SK-N-SH treated with all-trans-retinoic acid at 6 μM for 48 hours (cell line): ENCODE data around the gene PARVB.

Experiments used
- ATAC-seq: fragments of 200-7000 bp; cut with Tn5 transposase; 3 replicates; pipeline ENCODE4 v1.9.1; 2020; ENCODE audit warnings: mild to moderate bottlenecking, moderate library complexity
- ARNTL ChIP-seq: fragments of 450-650 bp; formaldehyde crosslinking; IDR thresholded peaks from 2 replicates; pipeline ENCODE4 v1.5.0; 2020; ENCODE audit warnings: low read depth, mild to moderate bottlenecking, moderate library complexity, borderline replicate concordance
- BACH2 ChIP-seq: fragments of 250-450 bp; sonication (Bioruptor Pico); IDR thresholded peaks from 2 replicates; pipeline ENCODE4 v1.9.0; 2021; ENCODE audit warnings: mild to moderate bottlenecking, borderline replicate concordance
- CSDC2 ChIP-seq: fragments of 250-450 bp; sonication (Bioruptor Pico); IDR thresholded peaks from 2 replicates; pipeline ENCODE4 v1.5.0; 2020; ENCODE audit warnings: mild to moderate bottlenecking, moderate library complexity
- CSRNP3 ChIP-seq: fragments of 250-450 bp; sonication (Bioruptor Pico); IDR thresholded peaks from 2 replicates; pipeline ENCODE4 v1.5.1; 2021; ENCODE audit warnings: mild to moderate bottlenecking, moderate library complexity
- ESRRG ChIP-seq: fragments of 250-450 bp; sonication (Bioruptor Pico); IDR thresholded peaks from 2 replicates; pipeline ENCODE4 v1.6.1; 2021; ENCODE audit warnings: mild to moderate bottlenecking
- GLIS3 ChIP-seq: fragments of 250-450 bp; sonication (Bioruptor Pico); IDR thresholded peaks from 2 replicates; pipeline ENCODE4 v1.5.0; 2020; ENCODE audit warnings: mild to moderate bottlenecking, moderate library complexity
- ISL1 ChIP-seq: fragments of 250-450 bp; sonication (Bioruptor Pico); IDR thresholded peaks from 2 replicates; pipeline ENCODE4 v2.1.2; 2022; ENCODE audit warnings: mild to moderate bottlenecking, moderate library complexity
- OSR1 ChIP-seq: fragments of 250-450 bp; sonication (Bioruptor Pico); IDR thresholded peaks from 2 replicates; pipeline ENCODE4 v1.8.0; 2022; ENCODE audit warnings: moderate library complexity, mild to moderate bottlenecking, inconsistent platforms
- PATZ1 ChIP-seq: fragments of 250-450 bp; sonication (Bioruptor Pico); IDR thresholded peaks from 2 replicates; pipeline ENCODE4 v1.8.0; 2020; ENCODE audit warnings: mild to moderate bottlenecking, moderate library complexity, borderline replicate concordance
- POU6F1 ChIP-seq: fragments of 250-450 bp; sonication (Bioruptor Pico); IDR thresholded peaks from 2 replicates; pipeline ENCODE4 v1.8.0; 2021; ENCODE audit warnings: low read depth, mild to moderate bottlenecking, moderate library complexity, borderline replicate concordance
- PPARA ChIP-seq: fragments of 250-450 bp; sonication (Bioruptor Pico); IDR thresholded peaks from 2 replicates; pipeline ENCODE4 v1.5.0; 2020; ENCODE audit warnings: mild to moderate bottlenecking, borderline replicate concordance
- RARB ChIP-seq: fragments of 250-450 bp; sonication (Bioruptor Pico); IDR thresholded peaks from 2 replicates; pipeline ENCODE4 v1.8.0; 2021; ENCODE audit warnings: mild to moderate bottlenecking, moderate library complexity
- SNAI2 ChIP-seq: fragments of 250-450 bp; sonication (Bioruptor Pico); IDR thresholded peaks from 2 replicates; pipeline ENCODE4 v1.5.0; 2020; ENCODE audit warnings: mild to moderate bottlenecking, moderate library complexity
- TCF4 ChIP-seq: fragments of 250-450 bp; sonication (Bioruptor Pico); IDR thresholded peaks from 2 replicates; pipeline ENCODE4 v1.8.0; 2021; ENCODE audit warnings: mild to moderate bottlenecking, moderate library complexity, borderline replicate concordance
- TOX ChIP-seq: fragments of 250-450 bp; sonication (Bioruptor Pico); IDR thresholded peaks from 2 replicates; pipeline ENCODE4 v1.8.0; 2021; ENCODE audit warnings: mild to moderate bottlenecking, moderate library complexity, borderline replicate concordance
- TSHZ2 ChIP-seq: fragments of 250-450 bp; sonication (Bioruptor Pico); IDR thresholded peaks from 2 replicates; pipeline ENCODE4 v1.5.0; 2020; ENCODE audit warnings: mild to moderate bottlenecking, moderate library complexity
- ZC3H10 ChIP-seq: fragments of 250-450 bp; sonication (Bioruptor Pico); IDR thresholded peaks from 2 replicates; pipeline ENCODE4 v1.5.1; 2021; ENCODE audit warnings: mild to moderate bottlenecking, moderate library complexity
- ZFP3 ChIP-seq: fragments of 250-450 bp; sonication (Bioruptor Pico); IDR thresholded peaks from 2 replicates; pipeline ENCODE4 v1.5.0; 2020; ENCODE audit warnings: mild to moderate bottlenecking, moderate library complexity
- ZNF565 ChIP-seq: fragments of 450-650 bp; formaldehyde crosslinking; conservative IDR thresholded peaks from 2 replicates; pipeline ENCODE4 v1.5.0; 2020; ENCODE audit warnings: low read depth, mild to moderate bottlenecking, moderate library complexity
- ZNF70 ChIP-seq: fragments of 450-650 bp; formaldehyde crosslinking; IDR thresholded peaks from 2 replicates; pipeline ENCODE4 v1.5.0; 2020; ENCODE audit warnings: mild to moderate bottlenecking, moderate library complexity
- TF ChIP-seq, protein P1 (sequence below): fragments of 250-450 bp; sonication (Bioruptor Pico); IDR thresholded peaks from 2 replicates; pipeline ENCODE4 v1.5.1; 2020; ENCODE audit warnings: low read depth, mild to moderate bottlenecking, moderate library complexity

The PARVB gene

DNA sequence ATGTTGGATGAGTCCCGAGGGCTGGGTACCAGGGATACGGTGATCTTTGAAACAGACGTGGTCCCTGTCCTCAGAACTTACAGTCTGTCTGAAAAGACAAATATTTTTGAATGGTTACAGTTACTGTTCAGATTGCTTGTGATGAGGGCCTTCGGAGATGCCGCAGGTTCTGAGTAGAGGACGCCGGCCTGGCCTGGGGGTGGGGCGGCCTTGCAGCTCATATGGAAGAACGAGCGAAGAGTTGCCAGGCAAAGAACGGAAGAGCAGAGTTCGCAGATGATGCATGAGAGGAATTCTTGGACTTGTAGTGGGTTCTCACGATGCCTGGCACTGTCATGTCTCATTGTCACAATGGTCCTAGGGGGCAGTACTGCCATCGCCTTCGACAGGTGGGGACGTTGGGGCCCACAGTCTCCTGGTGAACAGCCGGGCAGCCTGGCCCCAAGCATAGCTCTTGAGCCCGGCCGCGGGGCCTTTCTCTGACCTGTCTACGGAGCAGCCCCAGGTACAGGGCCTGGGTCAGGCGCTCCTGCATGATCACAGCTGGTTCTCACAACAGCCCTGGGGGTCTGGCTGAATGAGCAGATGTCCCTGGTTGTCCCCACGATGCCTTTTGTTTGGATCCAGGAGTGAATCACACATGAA lies 95.7 kb downstream of the PARVB start (continued):
- TF ChIP-seq, protein P1, sequence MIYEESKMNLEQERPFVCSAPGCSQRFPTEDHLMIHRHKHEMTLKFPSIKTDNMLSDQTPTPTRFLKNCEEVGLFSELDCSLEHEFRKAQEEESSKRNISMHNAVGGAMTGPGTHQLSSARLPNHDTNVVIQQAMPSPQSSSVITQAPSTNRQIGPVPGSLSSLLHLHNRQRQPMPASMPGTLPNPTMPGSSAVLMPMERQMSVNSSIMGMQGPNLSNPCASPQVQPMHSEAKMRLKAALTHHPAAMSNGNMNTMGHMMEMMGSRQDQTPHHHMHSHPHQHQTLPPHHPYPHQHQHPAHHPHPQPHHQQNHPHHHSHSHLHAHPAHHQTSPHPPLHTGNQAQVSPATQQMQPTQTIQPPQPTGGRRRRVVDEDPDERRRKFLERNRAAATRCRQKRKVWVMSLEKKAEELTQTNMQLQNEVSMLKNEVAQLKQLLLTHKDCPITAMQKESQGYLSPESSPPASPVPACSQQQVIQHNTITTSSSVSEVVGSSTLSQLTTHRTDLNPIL (CRISPR knock-in tag) = no peak
- TF ChIP-seq SNAI2 (CRISPR knock-in tag) = no peak
- TF ChIP-seq OSR1 = no peak
- TF ChIP-seq TCF4 = no peak
- no peak for TF ChIP-seq CSRNP3 (CRISPR knock-in tag)
- TF ChIP-seq ESRRG = no peak

DNA sequence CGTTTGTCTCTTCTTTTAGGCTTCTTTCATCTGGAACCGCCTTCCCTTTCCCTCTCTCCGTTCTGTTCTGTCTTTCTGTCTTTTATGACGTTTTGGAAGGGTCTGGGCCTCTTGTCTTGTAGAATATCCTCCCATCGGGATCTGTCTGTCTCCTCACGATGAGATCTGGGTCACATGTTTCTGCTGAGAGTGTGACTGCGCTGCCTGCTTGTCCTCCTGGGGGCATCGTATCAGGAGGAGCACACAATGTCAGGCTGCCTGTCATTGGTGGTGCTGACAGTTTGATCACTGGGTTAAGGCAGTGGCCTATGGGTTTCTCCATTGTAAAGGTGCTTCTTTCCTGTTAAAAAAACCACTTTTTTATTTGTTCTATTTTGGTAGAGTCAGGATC lies 96.2 kb downstream of the PARVB start:
- TF ChIP-seq GLIS3 (no peak), OSR1 (no peak), ZNF70 (CRISPR knock-in tag) (peak; percentile 70), TOX (no peak), BACH2 (CRISPR knock-in tag) (no peak), ZFP3 (CRISPR knock-in tag) (no peak), PATZ1 (CRISPR knock-in tag) (no peak)
- no peak for ATAC-seq

GRCh38 chr22:44125421-44125820 lies 101.3 kb downstream of the PARVB start:
- ATAC-seq = no peak
- TF ChIP-seq CSDC2 (CRISPR knock-in tag) (no peak), POU6F1 (CRISPR knock-in tag) (no peak), ARNTL (CRISPR knock-in tag) (no peak), GLIS3 (no peak), SNAI2 (CRISPR knock-in tag) (no peak), OSR1 (no peak), TOX (no peak), ISL1 (CRISPR knock-in tag) (no peak), CSRNP3 (CRISPR knock-in tag) (no peak), PPARA (CRISPR knock-in tag) (no peak), ZNF565 (CRISPR knock-in tag) (no peak), RARB (CRISPR knock-in tag) (no peak), TSHZ2 (no peak), ZNF70 (CRISPR knock-in tag) (no peak), ZC3H10 (no peak), PATZ1 (CRISPR knock-in tag) (no peak), TCF4 (no peak), ZFP3 (CRISPR knock-in tag) (no peak)
- TF ChIP-seq, protein P1 (CRISPR knock-in tag) = no peak
